Naive thymus-derived CD4-positive, alpha-beta T cell (primary cell): Measurements from ENCODE around the gene SERPINF2. TPM values are rescaled to one million over a fixed set of nuclear protein-coding genes. Genes with fewer than 3 reads are reported as not detected.
"Not testable (repeated sequence)": the region's sequence is repeated elsewhere in the genome, so short reads cannot be mapped to it uniquely, and the experiment has no call there.

Experiments
- ATAC-seq: fragments of 150-1000 bp; cut with Tn5 transposase; 2 replicates; pipeline ENCODE4 v1.10.0; 2021; ENCODE audit warnings: mild to moderate bottlenecking, moderate library complexity
- CTCF ChIA-PET: fragments of 350-600 bp; sonication (Branson Sonifier 250); formaldehyde crosslinking; loops from one replicate; lab custom pipeline; 2021; ENCODE audit warnings: antibody characterized with exemption; lab: Charles Lee
- POLR2A ChIA-PET: fragments of 350-600 bp; sonication (Branson Sonifier 250); formaldehyde crosslinking; loops from one replicate; lab custom pipeline; 2021; ENCODE audit warnings: antibody characterized with exemption, inconsistent platforms; lab: Charles Lee
- DNase-seq, 9 donors: peaks; one replicate each; pipeline versions ENCODE4 v3.0.0 to v3.0.0-alpha.2; 2020 to 2022; ENCODE audit warnings: mixed read lengths in 1 of 9
- H3K27ac ChIP-seq: one replicate; pipeline ENCODE4 v1.7.0; 2013; ENCODE audit warnings: mild to moderate bottlenecking, low read depth, low read length, moderate library complexity
- H3K27me3 ChIP-seq, 2 donors: one replicate each; pipeline ENCODE4 v1.7.0; 2013; ENCODE audit warnings: low read length in 2 of 2, mild to moderate bottlenecking in 2 of 2, moderate library complexity in 2 of 2; ENCODE audit not compliant: control insufficient read depth in 2 of 2, insufficient read depth in 2 of 2
- H3K36me3 ChIP-seq, 3 experiments: 1 replicate in 2 of 3; 2 replicates in 1 of 3; pipeline ENCODE4 v1.7.0; 2013; ENCODE audit warnings: low read length in 3 of 3, mild to moderate bottlenecking in 3 of 3, moderate library complexity in 1 of 3; ENCODE audit not compliant: insufficient read depth in 3 of 3, control insufficient read depth in 2 of 3
- H3K4me1 ChIP-seq, 2 donors: one replicate each; pipeline ENCODE4 v1.7.0; 2013; ENCODE audit warnings: low read length in 2 of 2, mild to moderate bottlenecking in 2 of 2, moderate library complexity in 1 of 2; ENCODE audit not compliant: control insufficient read depth in 2 of 2, insufficient read depth in 2 of 2
- H3K4me3 ChIP-seq: 2 replicates; pipeline ENCODE4 v1.7.0; 2013; ENCODE audit warnings: mild to moderate bottlenecking, low read length
- H3K9me3 ChIP-seq, 3 experiments: 1 replicate in 2 of 3; 2 replicates in 1 of 3; pipeline ENCODE4 v1.7.0; 2013; ENCODE audit warnings: low read length in 3 of 3; ENCODE audit not compliant: control insufficient read depth in 2 of 3
- H3K27ac Mint-ChIP-seq, 9 donors: one replicate each; pipeline ENCODE4 v1.8.0; 2020 to 2022; ENCODE audit warnings: mixed read lengths in 9 of 9, mild to moderate bottlenecking in 8 of 9, moderate library complexity in 5 of 9, inconsistent platforms in 2 of 9
- H3K27me3 Mint-ChIP-seq, 5 donors: one replicate each; pipeline ENCODE4 v1.8.0; 2021 to 2022; ENCODE audit warnings: mixed read lengths in 5 of 5, mild to moderate bottlenecking in 1 of 5
- H3K36me3 Mint-ChIP-seq, 5 donors: one replicate each; pipeline ENCODE4 v1.8.0; 2020 to 2022; ENCODE audit warnings: mixed read lengths in 5 of 5, mild to moderate bottlenecking in 3 of 5, inconsistent platforms in 1 of 5
- H3K4me1 Mint-ChIP-seq, 7 donors: one replicate each; pipeline ENCODE4 v1.8.0; 2020 to 2022; ENCODE audit warnings: mixed read lengths in 7 of 7, mild to moderate bottlenecking in 3 of 7, inconsistent platforms in 1 of 7
- H3K4me3 Mint-ChIP-seq, 10 donors: one replicate each; pipeline ENCODE4 v1.8.0; 2020 to 2022; ENCODE audit warnings: mild to moderate bottlenecking in 10 of 10, mixed read lengths in 10 of 10, moderate library complexity in 6 of 10, inconsistent platforms in 2 of 10
- H3K9me3 Mint-ChIP-seq, 11 donors: one replicate each; pipeline ENCODE4 v1.8.0; 2020 to 2022; ENCODE audit warnings: mixed read lengths in 11 of 11, mild to moderate bottlenecking in 4 of 11, inconsistent platforms in 1 of 11, moderate library complexity in 1 of 11
- intact Hi-C, 2 donors: fragments of 100-400 bp; cut with micrococcal nuclease; formaldehyde crosslinking; loops; one replicate each; pipeline ENCODE4 v1.15.1; 2023
- polyA plus RNA-seq, 2 donors: library from polyadenylated mRNA; unstranded; fragments of 300-500 nt; fragmentation: Illumina TruSeq; gene quantifications; one replicate each; pipeline ENCODE4 v1.2.3, GENCODE V29; 2021
- total RNA-seq, 6 experiments: library from RNA in 5 of 6; stranded (reverse) in 5 of 6; gene quantifications; 1 replicate in 5 of 6; 2 replicates in 1 of 6; pipeline ENCODE4 v1.2.3 and lab custom pipeline; 2021 to 2026

SERPINF2 gene
- total and polyA plus RNA-seq, 7 experiments from 2014 or later = 0.27 to 1.4 (median 0.65) TPM; not detected in 2

DNA sequence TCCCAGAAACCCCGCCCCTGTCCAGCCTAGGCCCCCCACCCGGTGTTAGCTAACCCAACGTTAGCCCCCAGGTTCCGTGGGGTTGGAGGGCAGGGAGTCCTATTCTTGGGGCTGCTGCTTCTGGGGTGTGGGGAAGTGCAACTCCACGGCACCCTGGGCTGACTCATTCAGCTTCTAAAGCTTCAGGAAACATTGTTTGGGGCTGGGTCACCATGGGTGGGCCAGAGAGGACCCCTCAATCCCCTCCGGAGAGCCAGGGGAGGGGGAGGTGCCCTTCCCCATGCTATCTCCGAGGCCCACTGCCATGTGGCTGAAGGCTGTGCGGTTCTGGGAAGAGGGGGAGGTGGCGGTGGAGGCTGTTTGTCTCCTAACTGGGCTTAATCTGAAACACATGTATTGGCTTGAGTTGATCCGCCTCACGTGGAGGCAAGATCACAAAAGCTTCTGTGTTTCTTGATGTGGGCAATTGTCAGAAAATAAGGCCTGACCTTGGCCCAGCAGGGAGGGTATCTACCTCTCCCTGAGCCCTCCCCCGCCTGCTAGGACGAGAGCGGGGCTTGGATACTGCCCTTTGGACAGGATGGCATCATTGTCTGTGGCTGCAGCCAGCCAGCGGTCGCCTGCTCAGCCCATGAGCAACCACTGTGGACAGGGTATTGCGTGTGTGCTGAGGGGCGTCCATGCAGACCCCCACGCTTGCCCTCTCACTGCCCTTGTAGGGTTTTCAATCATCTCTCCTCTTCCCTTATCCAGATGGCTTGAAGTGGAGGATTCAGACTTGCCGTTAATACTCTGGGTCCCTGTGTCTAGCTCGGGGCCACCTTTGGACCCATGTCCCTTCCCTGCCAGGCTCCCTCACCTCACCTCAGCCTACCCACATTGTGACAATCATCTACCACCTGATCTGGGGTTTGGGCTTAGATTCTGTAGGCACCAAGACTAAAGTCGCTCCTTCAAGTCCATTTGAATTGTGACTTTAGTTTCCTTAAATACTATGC lies 20.5 kb downstream of the SERPINF2 start:
- POLR2A ChIA-PET = interaction anchor here (0.5 to 2.1 kb wide), 9 partner anchors 10 to 480 kb away, joined by 3 to 6 read pairs (median 3); no protein-coding TSS in a partner anchor
- CTCF ChIA-PET = interaction anchor here (0.6 to 1.2 kb wide), 2 partner anchors 34 to 42 kb away, joined by 3 to 4 read pairs; no protein-coding TSS in a partner anchor

DNA sequence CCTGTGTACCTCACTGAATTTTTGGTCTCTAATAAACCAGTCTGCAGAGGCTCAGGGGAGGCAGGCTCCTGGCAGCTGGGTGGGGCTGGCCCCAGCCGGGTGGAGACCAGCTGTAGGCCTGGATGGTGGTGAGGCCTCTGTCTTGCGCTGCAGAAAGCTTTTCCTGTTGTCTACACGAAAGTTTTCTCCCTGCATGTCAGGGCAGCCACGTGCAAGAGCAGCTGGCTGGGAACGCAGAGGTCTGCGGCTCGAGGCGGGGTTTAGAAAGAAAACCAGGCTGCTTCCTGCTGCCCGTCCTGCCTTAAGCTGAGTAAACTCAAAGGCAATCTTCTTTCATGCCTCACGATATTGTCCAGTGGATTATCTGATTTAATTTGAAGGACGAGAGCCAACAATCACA lies 21.6 kb downstream of the SERPINF2 start:
- Mint-ChIP-seq H3K9me3 (peaks cover 0 to 2% (median 0%) of the 10 kb centered on the region in 11 donors), H3K27ac (peak overlapping the region; percentile 64 to 92 (median 84)), H3K36me3 (peaks cover 0 to 5% (median 0%) of the 10 kb centered on the region in 5 donors), H3K4me3 (peak overlapping the region; percentile 50 to 85 (median 70)), H3K27me3 (peaks cover 0 to under 1% (median 0%) of the 10 kb centered on the region in 5 donors), H3K4me1 (peaks cover 22 to 60% (median 35%) of the 10 kb centered on the region in 7 donors)
- H3K4me1 ChIP-seq = peaks cover 19 to 33% of the 10 kb centered on the region in 2 donors
- DNase-seq = peak in 7 of 9 donors; percentile 60 to 84 (median 71)
- no peak overlapping the region for H3K4me3 ChIP-seq
- H3K9me3 ChIP-seq = no peaks in the 10 kb centered on the region
- H3K36me3 ChIP-seq = no peaks in the 10 kb centered on the region
- peak overlapping the region; percentile 33 for H3K27ac ChIP-seq
- intact Hi-C loops = loop anchor here (1.0 to 5.0 kb wide), 3 partner anchors 40 to 48 kb away; partner anchors contain the start of gene WDR81 (in 2 of the 2)
- H3K27me3 ChIP-seq = no peaks in the 10 kb centered on the region
- ChIA-PET POLR2A (interaction anchor here (1.0 to 2.1 kb wide), 6 partner anchors 11 to 48 kb away, joined by 3 to 6 read pairs (median 4); no protein-coding TSS in a partner anchor), CTCF (interaction anchor here (1.0 to 1.2 kb wide), 2 partner anchors 20 to 43 kb away, joined by 3 to 4 read pairs; no protein-coding TSS in a partner anchor)
- peak; percentile 88 for ATAC-seq

More for the DNA sequence above, 20.5 kb downstream of the SERPINF2 start:
- peak overlapping the region; percentile 40 to 85 (median 72) for H3K4me3 Mint-ChIP-seq
- no peaks in the 10 kb centered on the region for H3K27me3 ChIP-seq
- peaks cover 19 to 31% of the 10 kb centered on the region in 2 donors for H3K4me1 ChIP-seq
- ATAC-seq (peak; percentile 32), DNase-seq (peak in 1 of 9 donors; percentile 7)
- peaks cover 0 to 2% (median 0%) of the 10 kb centered on the region in 11 donors for H3K9me3 Mint-ChIP-seq
- peaks cover 0 to 7% (median 0%) of the 10 kb centered on the region in 5 donors for H3K27me3 Mint-ChIP-seq
- H3K4me3 ChIP-seq = no peak overlapping the region
- peaks cover 0 to 5% (median 0%) of the 10 kb centered on the region in 5 donors for H3K36me3 Mint-ChIP-seq
- peak overlapping the region; percentile 52 for H3K27ac ChIP-seq
- peak overlapping the region; percentile 64 to 92 (median 84) for H3K27ac Mint-ChIP-seq
- intact Hi-C loops = loop anchor here in 1 of 2 donors (5.0 kb wide), 1 partner anchor 41 kb away; the partner anchor contains the start of gene WDR81
- peaks cover 22 to 64% (median 34%) of the 10 kb centered on the region in 7 donors for H3K4me1 Mint-ChIP-seq
- H3K9me3 ChIP-seq = no peaks in the 10 kb centered on the region
- no peaks in the 10 kb centered on the region for H3K36me3 ChIP-seq

DNA sequence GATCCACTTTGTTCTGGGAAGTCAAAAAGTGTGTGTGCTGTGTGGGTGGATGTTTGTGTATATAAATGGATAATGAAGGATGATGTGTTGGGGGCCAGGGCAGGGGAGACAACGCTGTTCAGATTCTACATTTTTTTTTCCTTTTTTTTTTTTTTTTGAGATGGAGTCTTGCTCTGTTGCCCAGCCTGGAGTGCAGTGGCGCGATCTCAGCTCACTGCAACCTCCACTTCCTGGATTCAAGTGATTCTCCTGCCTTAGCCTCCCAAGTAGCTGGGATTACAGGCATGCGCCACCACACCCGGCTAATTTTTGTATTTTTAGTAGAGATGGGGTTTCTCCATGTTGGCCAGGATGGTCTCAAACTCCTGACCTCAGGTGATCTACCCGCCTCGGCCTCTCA lies 22.0 kb downstream of the SERPINF2 start:
- ChIA-PET CTCF (interaction anchor here (1.0 to 1.2 kb wide), 2 partner anchors 19 to 44 kb away, joined by 3 to 4 read pairs; no protein-coding TSS in a partner anchor), POLR2A (interaction anchor here (1.1 to 2.1 kb wide), 5 partner anchors 11 to 48 kb away, joined by 3 to 6 read pairs (median 4); no protein-coding TSS in a partner anchor)
- not testable (repeated sequence) for H3K27me3 Mint-ChIP-seq, DNase-seq, H3K36me3 Mint-ChIP-seq, H3K36me3 ChIP-seq, H3K9me3 Mint-ChIP-seq, H3K4me3 ChIP-seq, ATAC-seq, H3K27me3 ChIP-seq, H3K9me3 ChIP-seq
- intact Hi-C loops = loop anchor here (1.0 to 5.0 kb wide), 3 partner anchors 40 to 48 kb away; partner anchors contain the start of gene WDR81 (in 2 of the 2)
- Mint-ChIP-seq H3K27ac (peak overlapping the region; percentile 64 to 92 (median 84)), H3K4me1 (peaks cover 24 to 64% (median 39%) of the 10 kb centered on the region in 7 donors), H3K4me3 (peak overlapping the region in 9 of 10 donors; percentile 50 to 85 (median 71))
- H3K4me1 ChIP-seq = peaks cover 19 to 37% of the 10 kb centered on the region in 2 donors
- H3K27ac ChIP-seq = peak overlapping the region; percentile 33

DNA sequence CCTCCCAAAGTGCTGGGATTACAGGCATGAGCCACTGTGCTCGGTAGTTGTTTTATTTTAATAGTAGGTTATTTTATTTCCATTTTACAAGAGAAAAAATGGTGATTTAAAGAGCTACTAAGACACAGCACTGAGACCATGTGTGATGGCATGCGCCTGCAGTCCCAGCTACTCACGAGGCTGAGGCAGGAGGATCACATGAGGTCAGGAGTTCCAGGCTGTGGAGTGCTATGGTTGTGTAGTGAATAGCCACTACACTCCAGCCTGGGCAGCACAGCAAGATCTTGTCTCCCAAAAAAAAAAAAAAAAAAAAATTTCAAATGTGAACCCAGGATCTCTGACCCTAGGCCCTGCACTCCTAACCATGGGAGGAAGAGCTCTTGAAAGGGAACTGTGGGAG lies 22.9 kb downstream of the SERPINF2 start:
- peak overlapping the region in 1 of 10 donors; percentile 40 for H3K4me3 Mint-ChIP-seq
- H3K9me3 Mint-ChIP-seq = peaks cover 0 to 2% (median 0%) of the 10 kb centered on the region in 11 donors
- peak overlapping the region in 5 of 9 donors; percentile 8 to 72 (median 34) for H3K27ac Mint-ChIP-seq
- H3K27me3 Mint-ChIP-seq = peaks cover 0 to 4% (median 0%) of the 10 kb centered on the region in 5 donors
- Histone ChIP-seq H3K36me3 (no peaks in the 10 kb centered on the region), H3K27me3 (no peaks in the 10 kb centered on the region), H3K9me3 (no peaks in the 10 kb centered on the region), H3K4me1 (peaks cover 19 to 38% of the 10 kb centered on the region in 2 donors), H3K27ac (no peak overlapping the region), H3K4me3 (no peak overlapping the region)
- peaks cover 0 to 5% (median 0%) of the 10 kb centered on the region in 5 donors for H3K36me3 Mint-ChIP-seq
- peaks cover 28 to 65% (median 44%) of the 10 kb centered on the region in 7 donors for H3K4me1 Mint-ChIP-seq
- intact Hi-C loops = no loop called here
- DNase-seq (no peak), ATAC-seq (no peak)
- ChIA-PET CTCF (interaction anchor here (1.2 to 2.5 kb wide), 2 partner anchors 44 to 100 kb away, joined by 3 to 9 read pairs; no protein-coding TSS in a partner anchor), POLR2A (interaction anchor here (0.5 to 1.5 kb wide), 5 partner anchors 12 to 386 kb away, joined by 3 to 4 read pairs (median 4); no protein-coding TSS in a partner anchor)

DNA sequence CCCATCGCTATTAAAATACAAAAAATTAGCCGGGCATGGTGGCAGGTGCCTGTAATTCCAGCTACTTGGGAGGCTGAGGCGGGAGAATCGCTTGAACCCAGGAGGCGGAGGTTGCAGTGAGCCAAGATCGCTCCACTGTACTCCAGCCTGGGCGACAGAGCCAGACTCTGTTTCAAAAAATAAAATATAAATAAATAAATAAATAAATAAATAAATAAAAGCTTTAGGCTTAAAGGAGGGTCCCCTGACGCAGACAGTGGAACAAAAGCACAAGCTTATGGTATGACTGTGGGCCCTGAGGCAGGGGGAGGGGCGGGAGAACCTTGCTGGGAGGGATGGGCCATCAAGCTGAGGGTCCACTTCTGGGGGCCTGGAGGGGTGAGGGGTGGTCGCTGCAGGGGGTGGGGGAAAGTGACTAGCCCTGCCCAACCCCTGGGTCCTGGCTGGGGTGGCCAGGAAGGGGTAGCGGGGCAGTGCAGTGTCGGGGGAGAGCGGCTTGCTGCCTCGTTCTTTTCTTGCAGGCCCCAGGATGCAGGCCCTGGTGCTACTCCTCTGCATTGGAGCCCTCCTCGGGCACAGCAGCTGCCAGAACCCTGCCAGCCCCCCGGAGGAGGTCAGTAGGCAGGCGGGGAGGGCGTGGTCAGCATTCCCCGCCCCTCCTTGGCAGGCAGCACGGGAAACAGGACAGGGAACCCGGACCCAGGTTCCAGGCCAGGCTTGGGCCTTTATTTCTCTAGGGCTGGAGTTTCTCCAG lies 23.9 kb downstream of the SERPINF2 start:
- Mint-ChIP-seq H3K27ac (peak overlapping the region in 4 of 9 donors; percentile 21 to 72 (median 59)), H3K27me3 (peaks cover 0 to 4% (median 0%) of the 10 kb centered on the region in 5 donors), H3K4me1 (peaks cover 27 to 62% (median 41%) of the 10 kb centered on the region in 7 donors), H3K9me3 (peaks cover 0 to 2% (median 0%) of the 10 kb centered on the region in 11 donors), H3K4me3 (no peak overlapping the region), H3K36me3 (peaks cover 0 to 5% (median 0%) of the 10 kb centered on the region in 5 donors)
- Histone ChIP-seq H3K27me3 (no peaks in the 10 kb centered on the region), H3K4me1 (peaks cover 19 to 38% of the 10 kb centered on the region in 2 donors), H3K4me3 (no peak overlapping the region), H3K27ac (no peak overlapping the region), H3K36me3 (no peaks in the 10 kb centered on the region), H3K9me3 (no peaks in the 10 kb centered on the region)
- intact Hi-C loops = no loop called here
- ATAC-seq (no peak), DNase-seq (no peak)
- ChIA-PET CTCF (interaction anchor here (1.2 to 2.5 kb wide), 3 partner anchors 17 to 99 kb away, joined by 3 to 9 read pairs (median 3); no protein-coding TSS in a partner anchor), POLR2A (interaction anchor here (0.5 to 1.5 kb wide), 4 partner anchors 12 to 387 kb away, joined by 3 to 4 read pairs (median 4); no protein-coding TSS in a partner anchor)
